ENCODE measurements around the gene SYT8. TPM values are rescaled to one million over a fixed set of nuclear protein-coding genes. Genes with fewer than 3 reads are reported as not detected.

Gene SYT8
- total RNA-seq, 1 donor from 2014 or later: not detected

DNA sequence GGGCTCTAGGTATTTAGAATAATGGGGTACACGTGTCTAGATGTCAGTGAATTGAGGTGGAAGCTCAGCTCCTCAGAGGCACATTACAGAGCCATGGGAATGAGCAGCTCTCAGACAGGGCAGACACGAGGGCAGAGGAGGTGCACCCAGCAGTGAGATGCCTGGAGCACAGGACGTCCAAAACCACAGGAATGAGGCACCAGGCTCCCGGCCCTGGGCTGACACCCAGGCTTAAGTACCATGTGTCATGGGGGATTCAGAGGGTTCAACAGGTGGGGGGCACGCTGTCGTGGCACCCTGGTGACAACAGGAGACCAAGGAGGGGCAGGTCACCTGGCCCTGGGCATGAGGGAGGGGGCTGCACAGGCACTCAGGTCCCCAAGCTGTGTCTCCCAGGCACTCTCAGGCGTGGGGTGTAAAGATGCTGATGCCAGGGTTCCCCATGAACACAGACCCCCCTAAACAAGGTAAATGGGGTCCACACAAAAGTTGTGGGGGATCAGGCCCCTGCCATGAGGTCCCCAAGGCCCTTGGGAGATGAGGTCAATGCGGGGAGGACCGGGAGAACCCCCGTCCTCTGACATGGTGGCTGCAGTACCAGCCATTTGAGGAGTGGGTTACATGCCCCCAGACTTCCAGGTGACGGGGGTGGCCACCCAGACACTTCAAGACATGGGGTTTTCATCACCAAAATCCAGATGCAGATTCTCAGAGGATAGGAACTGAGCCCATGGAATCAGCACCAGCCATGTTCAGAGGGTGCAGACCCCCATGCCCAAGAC, 5.6 kb upstream of the SYT8 start:
- intact Hi-C loops (cut with DNase I): no loop called here
- ATAC-seq (ENCODE audit: poor library complexity): no peak
- no peak for DNase-seq

DNA sequence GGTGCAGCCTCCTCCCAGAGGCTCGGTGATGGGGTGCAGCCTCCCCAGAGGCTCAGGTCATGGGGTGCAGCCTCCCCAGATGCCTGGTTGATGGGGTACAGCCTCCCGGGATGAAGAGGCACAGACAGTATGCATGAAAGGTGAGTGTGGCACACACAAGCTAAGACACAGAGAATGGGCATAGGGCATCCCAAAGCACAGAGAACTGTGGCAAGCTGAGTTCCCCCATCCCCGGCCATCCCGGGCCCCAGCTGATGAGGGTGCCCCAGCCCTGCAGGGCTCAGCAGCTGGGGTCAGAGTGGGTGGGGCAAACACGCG, 4.8 kb upstream of the SYT8 start:
- intact Hi-C loops (cut with DNase I): loop anchor here (2.0 kb wide), 1 partner anchor 135 kb away; no protein-coding TSS in a partner anchor
- no peak for DNase-seq
- no peak for ATAC-seq (ENCODE audit: poor library complexity)

DNA sequence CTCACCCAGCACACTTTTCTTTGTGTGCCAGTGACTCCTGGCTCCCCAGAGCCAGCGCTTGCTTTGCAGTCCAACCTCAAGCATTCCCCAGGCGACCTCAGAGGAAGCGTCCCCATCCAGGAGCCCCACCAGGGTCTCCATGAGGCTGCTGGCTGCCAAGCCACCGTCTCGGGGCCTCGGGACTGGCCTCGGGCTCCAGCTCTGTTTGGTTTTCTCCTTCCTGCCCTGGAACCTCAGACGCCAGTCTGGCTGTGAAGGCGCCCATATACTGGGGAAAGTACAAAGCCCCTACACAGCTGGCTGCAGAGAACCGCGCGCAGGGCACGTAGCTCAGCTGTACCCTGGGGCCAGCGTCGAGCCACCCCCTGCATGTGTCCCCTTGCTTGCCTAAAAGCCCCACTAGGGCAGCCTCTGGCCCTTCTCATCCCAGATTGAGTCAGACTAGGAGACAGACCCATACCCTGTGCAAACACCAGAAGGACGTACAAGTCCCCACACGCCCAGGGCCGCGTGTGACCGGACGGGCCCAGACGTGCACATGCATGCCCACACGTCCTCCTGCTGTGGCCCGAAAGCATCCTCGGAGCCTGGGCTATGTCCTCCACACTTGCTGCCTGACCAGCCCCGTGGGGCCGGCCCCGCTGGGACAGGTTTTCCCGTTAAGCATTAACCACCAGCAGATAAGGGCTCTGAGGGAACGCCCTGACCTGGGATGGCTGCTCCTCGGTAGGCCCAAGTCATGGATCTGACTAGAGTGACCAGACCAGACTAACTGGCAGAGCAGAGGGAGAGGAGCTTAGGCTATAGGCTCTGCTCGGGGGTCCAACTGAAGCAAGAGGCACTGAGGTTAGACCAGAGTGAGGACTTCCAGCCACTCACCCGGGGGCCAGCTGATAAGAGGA, 4.2 kb upstream of the SYT8 start:
- intact Hi-C loops (cut with DNase I): loop anchor here (2.0 kb wide), 1 partner anchor 136 kb away; no protein-coding TSS in a partner anchor
- ATAC-seq (ENCODE audit: poor library complexity) (no peak), DNase-seq (no peak)

DNA sequence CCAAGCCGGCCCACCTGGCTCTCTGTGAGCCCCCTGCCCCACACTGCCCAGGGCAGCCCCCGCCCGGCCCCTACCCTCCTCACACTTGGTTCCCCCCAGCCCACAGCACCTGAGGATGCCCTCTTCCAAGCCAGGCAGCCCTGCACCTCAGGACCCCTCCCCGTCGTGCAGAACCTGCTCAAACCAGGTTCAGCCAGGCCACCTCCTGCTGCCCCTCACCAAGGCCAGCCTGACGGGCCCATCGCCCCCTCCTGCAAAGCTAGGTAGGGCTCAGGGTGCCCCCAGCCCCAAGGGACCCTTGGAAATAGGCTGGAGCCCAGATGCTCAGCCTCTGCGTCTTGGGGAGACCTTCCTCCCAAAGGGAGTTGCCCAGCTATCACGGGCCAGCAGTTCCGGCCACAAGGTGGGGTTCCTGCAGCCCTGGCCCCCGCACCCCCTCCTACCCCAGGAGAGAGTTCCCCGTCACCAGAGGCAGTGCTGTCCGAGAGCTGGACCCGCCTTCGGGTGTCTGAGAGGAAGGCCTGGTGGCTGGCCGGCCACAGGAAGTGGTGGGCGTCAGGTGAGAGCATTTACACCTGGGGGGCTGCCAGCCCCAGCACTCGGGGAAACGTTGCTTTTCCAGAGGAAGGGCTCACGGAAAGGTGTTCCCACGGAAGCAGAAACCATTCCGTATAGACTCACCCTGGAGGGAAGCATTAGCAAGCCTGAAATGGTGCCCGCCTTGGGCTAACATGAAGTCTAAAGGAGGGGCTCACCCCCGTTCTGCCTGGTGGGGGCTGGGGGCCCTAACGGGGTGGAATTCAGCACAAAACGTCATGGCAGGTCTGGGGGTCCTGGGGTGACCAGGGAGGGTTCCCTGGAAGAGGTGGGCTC, 3.2 kb upstream of the SYT8 start:
- DNase-seq: peak; percentile 33
- ATAC-seq (ENCODE audit: poor library complexity): no peak
- intact Hi-C loops (cut with DNase I): loop anchor here (2.0 kb wide), 1 partner anchor 137 kb away; no protein-coding TSS in a partner anchor

DNA sequence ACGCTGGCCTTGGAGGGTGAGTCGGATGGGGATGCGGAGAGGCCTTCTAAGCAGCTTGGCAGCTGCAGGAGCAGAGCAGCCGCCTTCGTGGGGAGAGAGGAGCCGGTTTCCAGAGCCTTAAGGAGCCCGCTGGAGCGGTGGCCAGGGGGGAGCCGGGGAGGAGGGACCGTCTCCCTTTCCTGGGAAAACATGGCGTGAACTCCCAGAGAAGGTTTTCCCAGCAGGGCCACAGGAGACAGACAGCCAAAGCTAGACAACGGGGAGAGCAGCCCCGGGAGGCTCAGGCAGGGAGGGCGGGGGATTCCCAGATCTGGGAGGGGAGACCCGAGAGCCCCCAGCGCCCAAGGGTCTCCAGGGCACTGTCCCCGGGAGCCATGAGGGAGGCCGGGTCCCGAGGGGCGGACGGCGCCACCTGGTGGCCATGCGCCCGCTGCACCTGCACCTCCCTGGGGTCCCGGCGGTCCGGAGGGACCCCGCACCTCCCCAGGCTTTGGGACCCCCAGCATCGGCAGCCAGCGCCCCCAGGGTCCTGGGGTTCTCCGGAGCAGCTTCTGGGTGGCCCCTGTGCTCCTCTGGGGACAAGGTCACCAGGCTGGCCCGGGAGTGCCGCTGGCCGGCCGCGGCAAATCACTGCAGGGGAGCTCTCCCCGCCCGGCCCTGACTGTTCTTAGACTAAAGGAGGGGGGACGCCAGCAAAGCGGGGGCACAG, 2.4 kb upstream of the SYT8 start:
- intact Hi-C loops (cut with DNase I): no loop called here
- peak; percentile 81 for DNase-seq
- ATAC-seq (ENCODE audit: poor library complexity): peak; percentile 90

DNA sequence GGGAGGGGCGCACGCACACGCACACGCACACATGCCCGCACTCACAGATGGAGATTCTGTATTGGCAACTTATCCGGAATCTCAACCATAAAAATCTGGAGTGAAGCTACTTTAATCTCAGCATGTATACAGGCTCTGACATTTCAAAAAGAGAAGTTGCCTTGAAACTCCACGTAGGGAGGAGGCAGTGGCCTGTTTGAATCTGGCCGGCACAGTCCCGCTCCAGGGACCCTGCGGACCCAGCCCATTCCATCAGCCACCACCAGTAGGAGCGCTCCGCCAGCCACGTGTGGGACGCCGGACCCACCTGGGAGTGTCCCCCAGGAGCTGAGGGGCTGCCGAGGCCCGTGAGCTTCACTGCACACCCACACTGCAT, 1.9 kb upstream of the SYT8 start:
- intact Hi-C loops (cut with DNase I): no loop called here
- DNase-seq (peak; percentile 35), ATAC-seq (ENCODE audit: poor library complexity) (no peak)

DNA sequence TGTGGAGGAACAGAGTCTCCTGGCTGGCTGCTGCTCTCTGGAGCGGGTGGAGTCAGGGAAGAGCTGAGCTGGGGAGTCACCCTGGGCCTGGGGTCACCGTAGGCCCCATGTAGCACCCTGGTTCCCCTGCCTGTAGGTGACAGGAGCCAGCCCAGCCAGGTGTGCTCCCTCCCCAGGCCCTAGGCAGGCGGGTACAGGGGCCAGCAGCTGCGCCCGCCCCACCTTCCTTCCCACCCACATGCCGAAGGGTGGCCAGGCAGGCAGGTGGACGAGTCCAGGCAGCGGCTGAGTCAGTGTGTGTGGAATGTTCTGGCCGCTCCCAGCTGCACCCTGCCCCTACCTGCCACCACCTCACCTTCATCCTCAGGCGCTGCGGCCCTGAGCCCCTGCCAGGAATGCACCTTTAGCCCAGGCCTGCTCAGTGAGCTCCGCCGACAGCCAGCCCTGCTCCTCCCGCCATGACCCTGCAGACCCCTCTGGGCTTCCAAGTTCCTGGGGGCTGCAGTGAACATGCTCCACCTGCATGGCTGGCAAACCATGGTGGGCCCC, 654 bp upstream of the SYT8 start:
- intact Hi-C loops (cut with DNase I): no loop called here
- no peak for ATAC-seq (ENCODE audit: poor library complexity)

DNA sequence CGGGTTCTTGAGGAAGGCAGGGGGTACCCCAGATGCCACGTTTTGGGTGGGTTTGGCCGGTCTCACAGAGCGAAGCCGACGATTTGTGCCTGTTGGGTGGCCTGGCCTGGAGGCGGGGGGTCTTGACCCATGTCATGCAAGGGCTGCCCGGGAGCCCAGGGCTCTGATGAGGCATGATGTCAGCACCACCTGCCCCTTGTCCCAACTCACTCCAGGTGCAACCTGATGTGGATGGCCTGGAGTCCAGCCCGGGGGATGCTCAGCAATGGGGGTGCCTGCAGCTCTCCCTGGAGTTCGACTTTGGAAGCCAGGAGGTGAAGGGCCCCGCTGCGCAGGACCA, 851 bp downstream of the SYT8 start:
- intact Hi-C loops (cut with DNase I): loop anchor here (5.0 kb wide), 1 partner anchor 317 kb away; no protein-coding TSS in a partner anchor
- ATAC-seq (ENCODE audit: poor library complexity): no peak

More for the DNA sequence above, 654 bp upstream of the SYT8 start:
- peak; percentile 30 for DNase-seq

DNA sequence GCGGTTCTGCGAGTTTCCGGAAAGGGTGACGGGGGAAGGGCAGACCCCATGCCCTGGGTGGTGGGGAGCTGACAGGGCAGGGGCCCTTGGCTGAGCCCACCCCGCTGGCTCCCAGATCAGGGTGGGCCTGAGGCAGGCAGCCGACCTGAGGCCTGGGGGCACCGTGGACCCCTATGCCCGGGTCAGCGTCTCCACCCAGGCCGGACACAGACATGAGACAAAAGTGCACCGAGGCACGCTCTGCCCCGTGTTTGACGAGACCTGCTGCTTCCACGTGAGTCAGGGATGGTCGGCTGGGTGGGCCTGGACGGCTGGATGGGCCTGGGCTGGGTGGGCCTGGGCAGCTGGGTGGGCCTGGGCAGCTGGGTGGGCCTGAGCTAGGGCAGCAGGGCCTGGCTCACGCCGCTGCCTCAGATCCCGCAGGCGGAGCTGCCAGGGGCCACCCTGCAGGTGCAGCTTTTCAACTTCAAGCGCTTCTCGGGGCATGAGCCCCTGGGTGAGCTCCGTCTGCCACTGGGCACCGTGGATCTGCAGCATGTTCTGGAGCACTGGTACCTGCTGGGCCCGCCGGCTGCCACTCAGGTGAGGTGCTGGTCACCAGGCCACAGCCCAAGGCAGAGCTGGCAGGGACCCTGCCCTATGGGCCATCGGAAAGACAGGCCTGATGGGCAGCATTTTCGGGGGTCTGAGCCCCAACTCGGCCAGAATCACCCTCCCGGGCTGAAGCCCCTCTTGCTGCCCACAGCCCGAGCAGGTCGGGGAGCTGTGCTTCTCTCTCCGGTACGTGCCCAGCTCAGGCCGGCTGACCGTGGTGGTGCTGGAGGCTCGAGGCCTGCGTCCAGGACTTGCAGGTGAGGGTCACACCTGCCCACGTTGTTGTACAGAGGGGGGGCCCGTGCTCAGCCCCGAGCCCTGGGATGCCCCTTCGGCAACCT, 1.5 kb downstream of the SYT8 start:
- intact Hi-C loops (cut with DNase I): loop anchor here (5.0 kb wide), 1 partner anchor 316 kb away; no protein-coding TSS in a partner anchor
- DNase-seq (peak; percentile 43), ATAC-seq (ENCODE audit: poor library complexity) (no peak)

More for the DNA sequence above, 851 bp downstream of the SYT8 start:
- peak; percentile 35 for DNase-seq

DNA sequence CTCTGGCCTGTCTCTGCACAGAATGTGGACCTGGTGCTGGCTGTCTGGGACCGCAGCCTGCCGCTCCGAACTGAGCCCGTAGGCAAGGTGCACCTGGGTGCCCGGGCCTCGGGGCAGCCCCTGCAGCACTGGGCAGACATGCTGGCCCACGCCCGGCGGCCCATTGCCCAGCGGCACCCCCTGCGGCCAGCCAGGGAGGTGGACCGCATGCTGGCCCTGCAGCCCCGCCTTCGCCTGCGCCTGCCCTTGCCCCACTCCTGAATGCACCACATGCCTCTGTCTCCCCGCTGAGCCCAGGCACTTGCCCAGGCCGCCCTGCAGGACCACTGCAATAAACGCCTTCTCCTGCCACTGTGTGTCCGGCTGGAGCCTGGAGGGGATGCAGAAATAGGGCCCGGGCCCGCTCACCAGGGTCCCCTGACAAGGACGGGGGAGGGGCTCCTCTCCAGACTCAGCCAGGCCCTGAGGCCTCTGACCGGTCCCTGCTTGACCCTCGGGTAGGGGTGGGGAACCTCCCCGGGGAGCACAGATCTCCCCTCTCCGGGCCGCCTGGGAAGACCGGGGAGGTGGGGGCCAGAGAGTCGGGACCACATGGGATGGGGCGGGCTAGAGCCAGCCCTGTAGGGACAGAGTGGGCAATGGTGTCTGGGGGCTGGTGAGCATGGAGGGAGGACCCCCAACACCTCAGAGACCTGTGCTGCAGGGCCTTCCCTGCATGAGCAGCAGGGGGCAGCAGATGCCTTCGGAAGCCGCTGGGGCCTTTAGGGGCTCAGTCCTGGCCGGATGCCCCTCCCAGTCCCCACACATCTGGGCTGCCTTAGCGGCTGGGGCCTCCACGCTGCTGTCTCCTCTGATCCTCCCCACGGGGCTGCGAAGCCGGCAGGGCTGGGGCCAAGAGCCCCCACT, 2.6 kb downstream of the SYT8 start:
- DNase-seq (peak; percentile 82), ATAC-seq (ENCODE audit: poor library complexity) (peak; percentile 54)
- intact Hi-C loops (cut with DNase I): loop anchor here (5.0 kb wide), 1 partner anchor 315 kb away; no protein-coding TSS in a partner anchor

DNA sequence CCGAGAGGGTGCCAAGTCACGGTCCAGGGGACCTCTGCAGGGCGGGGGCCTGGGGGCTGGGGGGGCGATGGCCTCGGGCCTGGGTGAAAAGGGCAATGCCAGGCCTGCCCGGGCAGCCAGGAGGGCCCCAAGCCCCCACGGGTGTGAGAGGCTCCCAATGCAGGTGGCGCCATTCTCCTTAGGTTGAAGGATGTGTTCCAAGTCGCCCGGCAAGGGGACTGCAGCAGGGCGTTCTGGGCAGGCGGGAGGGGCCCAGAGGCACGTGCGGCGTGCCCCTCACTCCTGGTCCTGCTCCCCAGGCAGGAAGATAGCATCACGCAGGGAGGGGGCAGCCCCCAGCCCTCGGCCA, 3.3 kb downstream of the SYT8 start:
- no peak for ATAC-seq (ENCODE audit: poor library complexity)
- peak; percentile 49 for DNase-seq
- intact Hi-C loops (cut with DNase I): loop anchor here (5.0 kb wide), 1 partner anchor 314 kb away; no protein-coding TSS in a partner anchor

DNA sequence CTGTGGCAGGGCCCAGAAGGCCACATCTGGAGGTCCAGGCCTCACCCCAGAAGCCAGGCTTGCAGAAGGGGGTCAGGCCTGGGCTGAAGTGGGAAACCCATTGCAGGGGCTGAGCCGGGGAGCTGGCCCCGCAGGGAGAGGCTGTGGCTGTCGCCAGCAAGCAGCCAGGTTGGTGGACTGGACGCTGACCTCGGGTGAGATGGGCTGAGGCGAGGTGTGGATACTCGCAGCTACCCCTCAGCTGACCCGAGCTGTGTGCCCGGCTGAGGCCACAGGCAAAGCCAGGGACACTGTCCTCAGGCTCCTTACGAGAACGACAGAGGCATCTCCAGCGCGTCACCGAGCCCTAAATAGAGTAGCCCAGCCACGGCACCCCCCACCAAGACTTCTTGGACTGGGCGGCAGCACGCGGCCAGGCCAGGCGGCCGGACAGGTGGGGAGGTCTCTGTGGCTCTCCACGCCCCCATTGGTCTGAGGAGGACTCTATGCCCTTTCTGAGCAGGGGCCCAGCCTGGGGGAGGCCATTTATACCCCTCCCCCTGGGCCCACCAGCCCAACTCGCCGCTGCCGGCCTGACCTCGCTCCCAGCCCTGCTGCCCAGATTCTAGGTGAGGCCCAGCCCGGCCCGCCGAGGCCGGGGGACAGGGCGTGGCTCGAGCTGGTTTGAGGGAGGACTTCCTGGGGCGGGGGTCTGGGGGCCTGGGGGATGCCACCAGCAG, 3.8 kb downstream of the SYT8 start, which contains the start of gene TNNI2:
TNNI2 (plus strand) TSS at position 556 of the 719 bp plus-strand sequence. CDS start 716 bp downstream, outside the sequence.
- DNase-seq (peak; percentile 38), ATAC-seq (ENCODE audit: poor library complexity) (no peak)
- intact Hi-C loops (cut with DNase I): loop anchor here (5.0 kb wide), 1 partner anchor 314 kb away; no protein-coding TSS in a partner anchor

DNA sequence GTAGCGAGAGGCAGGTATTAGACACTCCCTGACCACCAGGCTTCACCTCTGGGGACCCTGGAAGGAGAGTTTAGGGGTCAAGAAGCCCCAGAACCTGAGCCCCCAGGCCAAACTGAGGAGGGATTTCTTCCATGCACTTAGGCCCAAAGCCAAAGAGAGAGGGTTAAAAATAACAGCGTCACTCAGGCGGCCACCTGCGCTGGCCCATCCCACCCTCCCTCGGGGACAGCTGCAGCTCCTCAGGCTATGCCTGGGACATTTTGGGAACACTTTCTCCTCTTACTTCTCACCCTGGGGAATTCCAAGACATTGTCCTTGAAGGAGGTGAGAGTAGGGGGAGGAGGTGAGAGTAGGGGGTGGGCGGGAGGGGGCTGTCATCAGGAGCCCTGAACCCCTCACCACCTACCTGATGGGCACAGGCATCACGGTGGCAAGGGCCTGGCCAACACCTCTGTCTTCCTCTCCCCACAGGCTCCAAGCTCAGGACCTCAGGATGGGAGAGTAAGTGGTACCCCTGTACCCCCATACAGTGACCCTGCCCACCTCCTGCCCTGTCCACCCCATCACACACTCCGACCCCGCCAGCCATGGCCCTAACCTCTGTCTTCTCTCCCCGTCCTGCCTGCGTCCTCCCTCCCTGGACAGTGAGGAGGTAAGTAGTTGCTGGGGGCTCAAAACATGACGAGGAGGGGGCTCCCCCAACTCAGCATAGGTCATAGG, 4.6 kb downstream of the SYT8 start:
- intact Hi-C loops (cut with DNase I): loop anchor here (5.0 kb wide), 1 partner anchor 313 kb away; no protein-coding TSS in a partner anchor
- DNase-seq (no peak), ATAC-seq (ENCODE audit: poor library complexity) (no peak)
